GM19372 (cell line): ENCODE measurements around the gene FOXD3.
"Not testable (repeated sequence)": the region's sequence is repeated elsewhere in the genome, so short reads cannot be mapped to it uniquely, and the experiment has no call there.

Experiments used
- ATAC-seq: cut with Tn5 transposase; IDR thresholded peaks from one replicate; pipeline ENCODE4 v1.9.1; 2021; ENCODE audit warnings: mild to moderate bottlenecking, low read depth, moderate library complexity; ENCODE audit not compliant: unreplicated experiment

FOXD3 gene

GRCh38 chr1:63352736-63353135 is 30.4 kb downstream of the FOXD3 start:
- no peak for ATAC-seq

GRCh38 chr1:63356234-63356633 is 33.9 kb downstream of the FOXD3 start:
- not testable (repeated sequence) for ATAC-seq

GRCh38 chr1:63359561-63359960 is 37.2 kb downstream of the FOXD3 start:
- ATAC-seq: no peak

GRCh38 chr1:63362073-63362472 is 39.7 kb downstream of the FOXD3 start:
- no peak for ATAC-seq

- no peak for ATAC-seq
These were observed 40.2 kb downstream of the FOXD3 start for GRCh38 chr1:63362578-63362977.

- ATAC-seq: no peak
These were observed 40.6 kb downstream of the FOXD3 start for GRCh38 chr1:63363014-63363413.

- no peak for ATAC-seq
These were observed 44.5 kb downstream of the FOXD3 start for GRCh38 chr1:63366908-63367214.

- peak; percentile 94 for ATAC-seq
These were observed 45.1 kb downstream of the FOXD3 start, which contains the start of gene ALG6 for GRCh38 chr1:63367215-63368103. TSS of gene ALG6 (plus strand) at chr1:63367627. CDS start at chr1:63370978, 3,351 bp downstream.

- peak; percentile 6 for ATAC-seq
These were observed 45.8 kb downstream of the FOXD3 start for GRCh38 chr1:63368131-63368530.
